Vagina (tissue), 2 donors: ENCODE results near the gene ZC3H15. TPM values are rescaled to one million over a fixed set of nuclear protein-coding genes. Genes with fewer than 3 reads are reported as not detected.

Experiments used
- DNase-seq, 2 donors: peaks; one replicate each; pipeline ENCODE4 v3.0.0-alpha.2; 2017; ENCODE audit errors: extremely low spot score in 2 of 2
- H3K27ac ChIP-seq: fragments of 200-600 bp; sonication (generic); one replicate; pipeline ENCODE4 v1.5.1; 2019
- H3K27me3 ChIP-seq: fragments of 200-600 bp; sonication (generic); one replicate; pipeline ENCODE4 v1.5.1; 2019
- H3K36me3 ChIP-seq, 2 donors: fragments of 200-600 bp; sonication (generic); one replicate each; pipeline ENCODE4 v1.5.1; 2017 to 2019
- H3K4me1 ChIP-seq: fragments of 200-600 bp; sonication (generic); one replicate; pipeline ENCODE4 v1.5.1; 2019
- H3K4me3 ChIP-seq, 2 donors: fragments of 200-600 bp; sonication (generic); 1 replicate in 1 of 2; 2 replicates in 1 of 2; pipeline ENCODE4 v1.5.1; 2016 to 2019
- H3K9me3 ChIP-seq: fragments of 200-600 bp; sonication (generic); one replicate; pipeline ENCODE4 v1.5.1; 2019
- CTCF ChIP-seq, 3 experiments: fragments of 450-650 bp in 2 of 3; fragments of 200-600 bp in 1 of 3; sonication (generic) in 1 of 3; IDR thresholded peaks; one replicate each; pipeline ENCODE4 v1.5.1; 2017 to 2019; ENCODE audit warnings: antibody characterized with exemption in 3 of 3, mild to moderate bottlenecking in 2 of 3, moderate library complexity in 2 of 3
- POLR2A ChIP-seq, 2 donors: fragments of 450-650 bp; IDR thresholded peaks; one replicate each; pipeline ENCODE4 v1.6.1; 2017; ENCODE audit warnings: antibody characterized with exemption in 2 of 2, mild to moderate bottlenecking in 2 of 2, moderate library complexity in 2 of 2
- POLR2AphosphoS5 ChIP-seq, 2 donors: sonication (generic); formaldehyde crosslinking; IDR thresholded peaks; one replicate each; pipeline ENCODE4 v1.9.0; 2017; ENCODE audit warnings: antibody characterized with exemption in 2 of 2, mild to moderate bottlenecking in 2 of 2, low read depth in 1 of 2; ENCODE audit not compliant: insufficient read depth in 1 of 2
- intact Hi-C: fragments of 100-400 bp; cut with DNase I; formaldehyde crosslinking; loops from one replicate; pipeline ENCODE4 v1.15.1; 2023
- total RNA-seq: library from RNA; depleted of rRNA; stranded (reverse); fragments of >200 nt; gene quantifications from one replicate; pipeline ENCODE4 v1.2.3, GENCODE V29; 2016

The ZC3H15 gene
- total RNA-seq, 1 donor from 2014 or later, result 59.9 TPM

DNA sequence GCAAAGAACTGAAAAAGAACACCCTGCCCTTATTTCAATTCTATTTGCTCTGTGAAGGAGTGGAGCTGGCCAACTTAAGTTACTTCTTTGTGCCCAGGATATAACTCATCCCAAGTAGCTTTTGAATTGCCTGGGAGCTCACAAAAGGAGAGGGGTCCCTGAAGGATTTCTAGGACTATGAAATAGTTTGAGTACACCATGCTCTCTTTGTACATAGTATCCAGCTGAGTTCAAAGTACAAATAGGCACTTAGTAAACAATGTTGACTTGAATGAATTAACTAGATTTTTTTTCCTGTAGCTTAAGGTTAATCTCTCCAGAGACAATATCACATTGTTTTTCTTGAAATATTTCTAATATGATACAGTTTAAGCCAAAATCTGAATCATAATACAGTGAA lies 47.7 kb downstream of the ZC3H15 start:
- Histone ChIP-seq H3K9me3 (no peaks in the 10 kb centered on the region), H3K4me3 (no peak overlapping the region), H3K4me1 (no peaks in the 10 kb centered on the region), H3K27me3 (no peaks in the 10 kb centered on the region), H3K27ac (no peak overlapping the region), H3K36me3 (no peaks in the 10 kb centered on the region)
- intact Hi-C loops, result no loop called here
- DNase-seq, result no peak
- TF ChIP-seq POLR2AphosphoS5 (IDR thresholded peaks at IDR 0.05; ENCODE audit: insufficient read depth in 1 of 2, low read depth in 1 of 2) (no peak), POLR2A (IDR thresholded peaks at IDR 0.05) (no peak), CTCF (IDR thresholded peaks at IDR 0.05) (no peak)

DNA sequence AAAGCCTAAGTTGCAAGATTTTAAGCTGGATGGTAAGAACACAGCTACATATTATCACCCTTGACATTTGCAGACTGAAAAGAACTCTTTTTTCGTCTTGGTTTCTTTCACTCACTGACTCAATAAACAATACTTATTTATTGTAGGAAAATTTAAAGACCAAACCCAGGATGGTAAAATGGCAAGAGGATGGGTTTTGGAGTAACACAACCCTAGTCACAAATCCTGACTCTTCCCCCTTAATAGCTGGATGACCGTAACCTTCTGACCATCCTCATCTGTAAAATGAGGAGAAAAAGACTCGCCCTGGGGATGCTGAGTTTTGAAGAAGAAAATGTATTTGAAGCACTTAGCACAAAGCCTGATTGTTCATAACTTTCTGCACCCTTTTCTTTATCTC lies 48.3 kb downstream of the ZC3H15 start:
- intact Hi-C loops, result no loop called here
- no peaks in the 10 kb centered on the region for H3K27me3 ChIP-seq
- no peak for TF ChIP-seq POLR2A (IDR thresholded peaks at IDR 0.05)
- TF ChIP-seq POLR2AphosphoS5 (IDR thresholded peaks at IDR 0.05; ENCODE audit: insufficient read depth in 1 of 2, low read depth in 1 of 2), result no peak
- no peak for TF ChIP-seq CTCF (IDR thresholded peaks at IDR 0.05)
- no peaks in the 10 kb centered on the region for H3K4me1 ChIP-seq
- no peak for DNase-seq
- no peaks in the 10 kb centered on the region for H3K36me3 ChIP-seq
- H3K9me3 ChIP-seq, result no peaks in the 10 kb centered on the region
- H3K27ac ChIP-seq, result no peak overlapping the region
- H3K4me3 ChIP-seq, result no peak overlapping the region

DNA sequence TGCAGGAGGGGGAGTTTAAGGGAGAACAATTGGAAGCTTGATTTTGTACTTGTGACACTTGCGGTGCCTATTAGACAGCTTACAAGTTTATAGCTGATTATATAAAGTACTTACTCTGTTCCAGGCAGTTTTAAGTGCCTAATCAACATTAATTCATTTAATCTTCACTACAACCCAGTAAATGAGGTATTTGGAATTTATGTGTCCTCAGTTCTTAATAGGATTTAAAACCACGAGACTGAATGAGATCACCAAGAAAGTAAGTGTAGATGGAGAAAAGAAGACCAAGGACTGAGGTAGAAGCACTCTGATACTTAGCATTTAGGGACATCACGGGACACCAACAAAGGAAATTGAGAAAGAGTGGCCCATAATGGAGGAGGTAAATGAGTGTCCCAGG lies 49.8 kb downstream of the ZC3H15 start:
- H3K27me3 ChIP-seq, result no peaks in the 10 kb centered on the region

DNA sequence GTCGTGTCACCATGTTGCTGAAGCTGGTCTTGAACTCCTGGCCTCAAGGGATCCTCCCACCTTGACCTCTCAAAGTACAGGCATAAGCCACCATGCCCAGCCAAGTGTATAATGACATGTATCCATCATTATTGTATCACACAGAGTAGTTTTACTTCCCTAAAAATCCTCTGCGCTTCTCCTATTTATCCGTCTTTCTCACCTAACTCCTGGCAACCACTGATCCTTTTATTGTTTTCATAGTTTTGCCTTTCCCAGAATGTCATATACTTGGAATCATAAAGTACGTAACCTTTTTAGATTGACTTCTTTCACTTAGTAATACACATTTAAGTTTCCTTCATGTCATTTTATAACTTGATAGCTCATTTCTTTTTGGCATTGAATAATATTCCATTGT lies 51.0 kb downstream of the ZC3H15 start:
- Histone ChIP-seq H3K9me3 (no peaks in the 10 kb centered on the region), H3K27me3 (no peaks in the 10 kb centered on the region), H3K4me3 (no peak overlapping the region), H3K36me3 (no peaks in the 10 kb centered on the region), H3K4me1 (no peaks in the 10 kb centered on the region), H3K27ac (no peak overlapping the region)
- DNase-seq, result no peak
- no peak for TF ChIP-seq CTCF (IDR thresholded peaks at IDR 0.05)
- TF ChIP-seq POLR2AphosphoS5 (IDR thresholded peaks at IDR 0.05; ENCODE audit: insufficient read depth in 1 of 2, low read depth in 1 of 2), result no peak
- TF ChIP-seq POLR2A (IDR thresholded peaks at IDR 0.05), result no peak
- intact Hi-C loops, result no loop called here

More for the DNA sequence above, 49.8 kb downstream of the ZC3H15 start:
- Histone ChIP-seq H3K9me3 (no peaks in the 10 kb centered on the region), H3K27ac (no peak overlapping the region), H3K4me1 (no peaks in the 10 kb centered on the region), H3K36me3 (no peaks in the 10 kb centered on the region), H3K4me3 (no peak overlapping the region)
- DNase-seq, result no peak
- TF ChIP-seq POLR2A (IDR thresholded peaks at IDR 0.05) (no peak), CTCF (IDR thresholded peaks at IDR 0.05) (no peak)
- intact Hi-C loops, result no loop called here

DNA sequence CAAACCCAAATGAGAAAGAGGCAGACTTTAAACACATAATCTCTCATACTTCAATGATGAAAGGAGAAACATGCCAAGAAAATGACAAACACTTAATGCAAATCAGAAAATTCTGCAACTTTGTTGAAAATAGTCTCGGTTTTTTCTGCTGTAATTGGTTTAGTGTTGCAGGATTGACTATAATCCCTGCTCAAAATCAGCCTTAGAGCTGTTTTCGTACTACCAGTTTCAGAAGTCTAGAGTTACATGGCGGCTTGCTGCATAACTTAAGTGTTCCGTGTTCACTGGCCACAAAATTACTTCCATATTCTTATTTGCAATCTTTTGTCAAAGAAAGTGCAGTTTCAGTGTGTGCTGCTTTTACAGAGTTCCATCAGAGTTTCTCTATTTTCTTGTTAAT lies 54.9 kb downstream of the ZC3H15 start:
- Histone ChIP-seq H3K27ac (no peak overlapping the region), H3K27me3 (no peaks in the 10 kb centered on the region), H3K4me3 (no peak overlapping the region), H3K9me3 (no peaks in the 10 kb centered on the region), H3K4me1 (peaks cover 27% of the 10 kb centered on the region), H3K36me3 (no peaks in the 10 kb centered on the region)
- intact Hi-C loops, result no loop called here
- TF ChIP-seq POLR2A (IDR thresholded peaks at IDR 0.05), result no peak
- no peak for TF ChIP-seq POLR2AphosphoS5 (IDR thresholded peaks at IDR 0.05; ENCODE audit: insufficient read depth in 1 of 2, low read depth in 1 of 2)
- TF ChIP-seq CTCF (IDR thresholded peaks at IDR 0.05), result no peak
- no peak for DNase-seq
